ENCODE data around the gene CACNA1S.
A peak's percentile ranks its signal among the peaks of the same experiment; 100 is the strongest.

Gene CACNA1S

DNA sequence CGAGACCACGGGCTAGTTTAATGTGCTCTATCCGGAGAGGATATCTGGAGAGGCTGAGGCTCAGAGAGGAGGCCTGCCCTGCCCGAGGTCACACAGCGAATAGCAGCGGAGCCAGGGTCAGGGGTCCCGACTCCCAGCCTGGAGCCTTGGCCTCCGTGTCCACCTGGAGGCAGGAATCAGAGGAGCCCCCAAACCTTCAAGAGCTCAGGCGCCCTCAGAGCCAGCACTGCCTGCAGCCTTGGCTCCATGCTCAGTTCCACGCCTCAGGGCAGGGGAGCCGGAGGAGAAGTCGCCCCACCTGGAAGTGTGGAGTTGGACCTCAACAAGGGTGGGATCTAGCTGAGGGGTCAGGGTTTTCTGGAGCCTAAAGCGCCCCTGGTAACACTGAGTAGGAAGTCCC is 16.7 kb upstream of the CACNA1S start:
- Mint-ChIP-seq H3K9me3 (peaks cover 3% of the 10 kb centered on the region), H3K36me3 (peaks cover 13% of the 10 kb centered on the region), H3K4me1 (no peaks in the 10 kb centered on the region), H3K27me3 (peaks cover 28% of the 10 kb centered on the region), H3K4me3 (no peak overlapping the region), H3K27ac (no peak overlapping the region)
- ATAC-seq, result no peak

DNA sequence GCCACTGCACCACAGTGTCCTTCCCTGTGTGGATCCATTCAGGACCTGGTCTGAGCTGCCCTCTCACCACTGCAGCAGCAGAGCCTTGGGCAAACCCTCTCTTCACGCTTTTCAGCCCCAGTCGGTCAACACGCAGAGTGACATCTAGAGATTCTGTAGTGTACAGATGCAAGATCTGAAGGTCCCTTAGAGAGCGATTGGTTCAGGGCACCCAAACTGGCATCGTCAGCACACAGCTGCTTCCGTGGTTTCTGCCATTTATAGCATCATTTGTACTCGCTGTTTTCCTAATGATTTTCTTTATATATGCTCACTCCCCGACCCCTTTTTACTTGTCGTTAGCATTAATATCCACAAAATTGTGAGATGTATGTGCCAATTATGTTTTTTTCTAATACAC is 16.2 kb upstream of the CACNA1S start:
- peaks cover 29% of the 10 kb centered on the region for H3K27me3 Mint-ChIP-seq
- H3K4me3 Mint-ChIP-seq, result no peak overlapping the region
- no peaks in the 10 kb centered on the region for H3K4me1 Mint-ChIP-seq
- no peak for ATAC-seq
- peaks cover 10% of the 10 kb centered on the region for H3K36me3 Mint-ChIP-seq
- peaks cover 3% of the 10 kb centered on the region for H3K9me3 Mint-ChIP-seq
- H3K27ac Mint-ChIP-seq, result no peak overlapping the region

DNA sequence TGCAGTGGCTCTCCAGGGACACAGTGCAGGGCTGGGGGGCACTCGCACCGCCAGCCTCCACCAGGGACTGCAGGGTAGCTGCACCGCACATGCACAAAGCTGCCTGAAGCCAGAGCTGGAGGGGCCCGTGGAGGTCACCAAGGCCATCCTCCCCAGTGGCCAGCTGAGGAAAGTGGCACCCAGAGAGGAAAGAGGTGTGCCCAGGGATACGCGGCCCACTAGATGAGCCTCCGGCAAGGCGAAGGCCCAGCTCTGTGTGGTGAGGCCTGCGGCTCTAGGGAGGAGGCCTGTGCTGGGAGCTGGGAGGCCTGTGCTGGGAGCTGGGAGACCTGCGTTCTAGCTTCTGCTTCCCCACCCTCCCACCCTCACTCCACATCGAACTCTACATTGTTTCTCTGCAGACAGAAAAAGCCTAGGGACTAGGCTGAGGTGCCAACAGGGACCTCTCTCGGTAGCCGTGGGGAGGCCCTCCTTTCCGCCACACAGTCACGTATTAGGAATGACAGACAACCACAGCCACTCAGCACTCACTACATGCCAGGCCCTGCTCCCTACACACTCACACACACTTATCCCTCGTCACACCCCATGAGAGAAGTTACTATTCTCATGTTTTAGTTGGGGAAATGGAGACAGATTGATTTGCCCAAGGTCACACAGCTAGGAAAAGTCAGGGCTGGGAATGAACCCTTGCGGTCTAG is 15.7 kb upstream of the CACNA1S start:
- no peak for ATAC-seq
- Mint-ChIP-seq H3K9me3 (peaks cover 3% of the 10 kb centered on the region), H3K4me1 (no peaks in the 10 kb centered on the region), H3K4me3 (no peak overlapping the region), H3K27ac (no peak overlapping the region), H3K36me3 (peaks cover 9% of the 10 kb centered on the region), H3K27me3 (peaks cover 29% of the 10 kb centered on the region)

DNA sequence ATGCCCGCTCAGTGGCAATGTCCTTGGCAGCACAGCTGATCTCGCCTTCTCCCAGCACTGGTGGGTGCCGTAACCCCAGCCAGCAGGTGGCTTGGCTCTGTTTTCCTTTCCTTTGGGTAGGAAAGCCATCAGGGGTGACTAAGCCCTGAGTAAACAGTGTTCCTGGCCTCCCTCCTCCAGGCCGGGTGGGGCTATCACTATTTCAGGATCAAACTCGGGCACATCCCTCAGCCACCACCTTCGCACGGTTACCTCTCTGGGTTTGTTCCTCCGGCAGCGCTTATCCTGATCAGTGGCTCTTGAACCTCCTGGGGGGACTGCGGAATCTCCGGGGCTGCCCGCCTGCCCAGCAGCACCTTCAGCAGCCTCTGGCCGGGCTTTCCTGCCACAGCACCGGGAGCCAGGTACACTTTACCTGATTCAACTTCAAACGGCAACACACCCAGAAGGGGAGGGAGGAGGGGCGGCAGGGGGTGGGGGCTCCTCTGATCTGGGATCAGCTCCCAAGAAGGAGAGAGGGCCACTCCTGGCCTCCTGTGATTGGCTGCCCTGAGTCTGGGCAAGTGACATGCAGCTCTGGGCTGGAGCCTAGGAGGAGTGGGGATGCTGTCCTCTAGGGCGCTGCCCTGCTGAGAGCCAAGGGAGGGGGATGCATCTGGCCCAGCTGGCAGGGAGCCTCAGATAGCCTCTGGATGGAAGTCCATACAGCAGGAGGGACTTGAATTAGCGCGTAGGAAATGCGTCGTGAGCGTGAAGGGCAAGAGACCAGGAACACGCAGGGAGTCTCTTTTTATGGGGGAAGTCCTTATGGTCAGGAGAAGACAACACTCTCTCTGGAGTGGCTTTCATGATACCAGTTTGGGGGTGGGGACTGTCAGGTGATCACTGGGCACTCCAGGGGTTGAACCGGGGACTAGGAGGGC is 14.9 kb upstream of the CACNA1S start, which contains the start of gene ASCL5:
Gene ASCL5 (minus strand): TSS at position 353 of the 923 bp plus-strand sequence. CDS start 11,812 bp downstream, outside the sequence.
- H3K27ac Mint-ChIP-seq, result no peak within 1 kb of the TSS
- H3K36me3 Mint-ChIP-seq, result peaks cover 5% of the 10 kb centered on the region
- peaks cover 29% of the 10 kb centered on the region for H3K27me3 Mint-ChIP-seq
- H3K4me3 Mint-ChIP-seq, result no peak within 1 kb of the TSS
- ATAC-seq, result no peak
- peaks cover 3% of the 10 kb centered on the region for H3K9me3 Mint-ChIP-seq
- H3K4me1 Mint-ChIP-seq, result no peaks in the 10 kb centered on the region

DNA sequence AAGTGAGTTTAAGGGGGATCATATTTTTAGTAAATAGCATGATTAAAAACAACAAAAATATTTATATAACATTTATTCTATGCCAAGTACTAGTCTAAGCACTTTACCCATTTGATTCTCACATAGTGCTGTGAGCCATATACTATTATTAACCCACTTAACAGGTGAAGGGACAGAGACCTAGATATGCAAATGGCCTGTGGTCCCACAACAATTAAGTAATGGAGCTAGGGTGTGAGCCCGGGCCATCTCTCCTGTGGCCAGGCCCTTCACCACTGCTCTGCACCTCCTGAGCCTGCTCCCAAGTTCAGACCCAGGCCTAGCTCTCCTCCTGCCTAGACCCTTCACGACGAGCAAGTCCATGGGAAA is 14.2 kb upstream of the CACNA1S start:
- Mint-ChIP-seq H3K4me1 (no peaks in the 10 kb centered on the region), H3K4me3 (no peak overlapping the region), H3K27ac (no peak overlapping the region), H3K27me3 (peaks cover 29% of the 10 kb centered on the region), H3K36me3 (no peaks in the 10 kb centered on the region), H3K9me3 (peaks cover 3% of the 10 kb centered on the region)
- no peak for ATAC-seq

DNA sequence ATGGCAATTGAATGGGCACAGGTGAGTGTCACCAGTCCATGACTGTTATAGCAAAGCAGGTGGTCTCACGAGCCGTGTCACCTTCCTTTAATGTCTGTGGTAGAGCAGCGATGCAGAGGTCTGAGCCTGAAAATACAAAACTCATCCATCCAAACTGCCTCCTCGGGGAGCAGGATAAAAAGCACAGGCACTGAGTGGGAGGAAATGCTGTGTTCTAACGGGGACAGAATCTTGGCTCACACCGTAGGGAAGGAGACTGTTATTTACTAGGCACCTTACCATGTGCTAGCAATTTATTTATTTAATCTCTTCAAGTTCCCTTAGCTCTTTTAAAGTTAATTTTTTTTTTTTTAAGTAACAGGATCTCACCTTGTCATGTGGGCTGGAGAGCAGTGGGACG is 13.6 kb upstream of the CACNA1S start:
- Mint-ChIP-seq H3K27ac (no peak overlapping the region), H3K4me1 (no peaks in the 10 kb centered on the region), H3K27me3 (peaks cover 29% of the 10 kb centered on the region), H3K9me3 (peaks cover 3% of the 10 kb centered on the region), H3K36me3 (no peaks in the 10 kb centered on the region), H3K4me3 (no peak overlapping the region)
- ATAC-seq, result no peak

DNA sequence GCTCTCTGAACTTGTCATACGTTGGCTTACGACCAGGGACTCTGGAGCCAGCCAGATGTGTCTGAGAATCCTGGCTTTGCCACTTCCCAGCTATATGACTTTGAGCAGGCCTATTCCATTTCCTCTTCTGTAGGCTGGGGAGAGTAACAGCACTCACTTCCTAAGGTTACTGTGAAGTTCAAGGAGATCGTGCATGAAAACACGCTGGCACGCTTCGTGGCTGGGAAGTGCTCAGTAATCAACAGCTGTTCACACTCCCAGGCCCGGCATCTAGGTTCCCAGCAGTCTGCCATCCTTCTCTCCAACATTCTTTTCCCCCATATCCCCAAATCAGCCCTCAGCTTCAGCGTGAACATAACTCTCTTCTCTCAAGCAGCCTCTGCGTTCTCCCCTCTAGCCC is 12.8 kb upstream of the CACNA1S start:
- Mint-ChIP-seq H3K9me3 (peaks cover under 1% of the 10 kb centered on the region), H3K27ac (no peak overlapping the region), H3K27me3 (peaks cover 29% of the 10 kb centered on the region), H3K36me3 (no peaks in the 10 kb centered on the region), H3K4me3 (no peak overlapping the region), H3K4me1 (peaks cover 4% of the 10 kb centered on the region)
- no peak for ATAC-seq

DNA sequence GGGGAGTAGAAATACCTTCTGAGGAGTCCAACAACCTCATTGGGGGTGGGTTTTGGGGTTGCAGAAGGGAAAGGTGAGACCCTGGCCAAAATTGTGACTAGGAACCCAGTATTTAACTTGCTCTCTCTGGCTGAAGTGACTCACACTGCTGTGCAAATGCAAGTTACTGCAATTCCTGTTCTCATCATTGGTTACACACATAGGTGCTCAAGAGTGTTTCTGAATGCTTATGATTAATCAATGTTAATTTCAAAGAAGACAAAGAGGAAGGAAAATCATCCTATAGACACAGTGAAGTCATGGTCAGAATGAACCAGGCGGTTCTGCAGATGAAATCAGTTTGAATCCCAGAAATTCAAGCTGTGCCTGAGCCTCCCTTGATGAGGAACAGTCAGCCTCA is 11.6 kb upstream of the CACNA1S start:
- ATAC-seq, result no peak
- Mint-ChIP-seq H3K9me3 (no peaks in the 10 kb centered on the region), H3K36me3 (no peaks in the 10 kb centered on the region), H3K27me3 (peaks cover 29% of the 10 kb centered on the region), H3K4me1 (peaks cover 11% of the 10 kb centered on the region), H3K27ac (no peak overlapping the region), H3K4me3 (no peak overlapping the region)

DNA sequence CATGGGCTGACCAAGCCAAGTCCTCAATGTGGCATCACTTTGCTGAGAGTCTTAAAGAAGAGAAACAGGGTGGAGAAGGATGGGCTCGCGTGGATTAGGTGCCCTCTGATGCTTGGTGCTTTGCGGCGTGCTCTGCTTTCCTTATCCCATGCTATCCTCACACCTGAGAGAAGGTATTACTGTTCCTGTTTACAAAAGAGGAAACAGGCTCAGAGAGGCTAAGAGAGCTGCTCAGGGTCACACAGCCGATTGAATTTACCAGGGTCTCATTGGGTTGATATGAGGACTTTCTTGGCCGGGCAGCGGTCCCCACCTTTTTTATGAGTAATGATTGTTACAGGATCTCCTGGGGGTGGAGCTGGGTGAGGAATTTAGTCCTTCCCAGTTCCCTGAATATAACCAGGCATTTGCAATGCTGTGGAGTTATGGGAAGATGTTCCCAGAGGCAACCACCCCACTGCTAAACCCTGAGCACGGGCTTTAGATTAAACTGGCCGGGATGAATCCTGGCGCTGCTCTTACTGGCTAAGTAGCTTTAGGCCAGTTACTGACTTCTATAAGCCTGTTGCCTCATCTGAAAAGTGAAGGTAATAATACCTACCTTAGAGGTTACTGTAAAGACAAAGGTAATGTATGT is 10.2 kb upstream of the CACNA1S start:
- Mint-ChIP-seq H3K27ac (no peak overlapping the region), H3K27me3 (peaks cover 33% of the 10 kb centered on the region), H3K4me3 (no peak overlapping the region), H3K36me3 (no peaks in the 10 kb centered on the region), H3K4me1 (peaks cover 11% of the 10 kb centered on the region), H3K9me3 (no peaks in the 10 kb centered on the region)
- no peak for ATAC-seq

DNA sequence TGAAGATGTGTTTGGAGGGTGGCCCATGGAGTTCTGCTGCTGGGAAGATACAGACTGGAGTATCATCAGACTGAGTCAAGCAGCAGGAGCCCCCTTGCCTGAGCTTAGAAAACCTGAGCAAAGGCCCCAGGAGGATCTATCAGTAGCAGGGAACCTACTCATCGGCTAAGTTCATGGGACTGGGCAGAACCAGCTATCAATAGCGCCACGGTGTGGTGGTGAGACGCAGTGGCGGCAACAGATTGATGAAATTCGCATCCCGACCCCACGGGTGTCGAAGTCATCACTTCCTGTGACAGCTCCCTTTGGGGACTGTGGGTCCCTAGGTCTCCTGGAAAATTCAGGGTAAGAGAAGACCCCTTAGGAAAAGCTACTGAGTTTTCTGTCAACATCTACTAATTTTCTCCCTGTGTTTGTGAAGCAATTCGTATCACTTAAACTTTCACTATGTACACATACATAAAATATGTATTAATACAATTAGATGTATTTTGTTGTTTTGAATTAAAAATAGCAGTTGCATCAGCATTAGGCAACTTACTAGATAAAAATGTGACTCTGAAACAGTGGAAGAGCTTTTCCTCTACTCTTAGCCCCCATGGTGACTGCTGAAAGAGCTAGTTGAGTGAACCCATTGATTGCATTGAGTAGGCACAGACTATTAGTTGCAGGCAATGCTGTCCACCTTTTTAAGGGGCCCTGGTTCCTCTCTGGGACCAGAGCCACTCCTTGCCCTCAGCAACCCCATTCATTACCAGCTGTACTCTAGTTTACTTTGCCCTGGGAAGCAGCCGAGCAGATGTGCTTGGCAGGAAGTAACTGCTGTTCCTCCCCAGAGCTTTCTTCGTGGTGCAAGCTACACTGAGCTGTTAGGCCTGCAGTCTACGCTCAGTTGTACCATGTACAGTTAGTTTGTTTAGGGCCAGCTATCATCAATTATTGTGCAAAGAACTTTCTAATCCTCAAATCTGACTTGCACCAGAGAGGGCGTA is 7.3 kb upstream of the CACNA1S start:
- ATAC-seq, result no peak
- Mint-ChIP-seq H3K9me3 (no peaks in the 10 kb centered on the region), H3K36me3 (no peaks in the 10 kb centered on the region), H3K4me1 (peaks cover 15% of the 10 kb centered on the region), H3K27me3 (peaks cover 38% of the 10 kb centered on the region), H3K27ac (no peak overlapping the region), H3K4me3 (no peak overlapping the region)

DNA sequence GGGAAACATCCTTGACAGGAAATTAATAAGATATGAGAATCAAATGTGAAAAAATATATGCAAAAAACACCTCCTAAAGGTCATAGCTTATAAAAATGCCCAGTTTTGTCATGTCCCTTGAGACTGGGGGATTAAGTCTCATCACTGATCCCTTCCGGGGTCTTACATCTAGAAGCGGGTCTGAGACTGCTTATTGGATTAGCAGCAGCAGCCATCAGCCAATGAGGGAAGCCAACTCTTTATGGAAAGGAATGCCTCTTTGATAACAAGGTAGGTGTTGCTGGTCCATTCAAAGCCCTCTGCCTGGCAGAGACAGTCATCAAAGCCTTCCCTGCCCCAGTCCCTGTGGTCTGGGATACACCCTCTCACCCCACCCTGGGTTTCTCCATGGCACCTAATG is 3.9 kb upstream of the CACNA1S start:
- H3K4me3 Mint-ChIP-seq, result no peak overlapping the region

DNA sequence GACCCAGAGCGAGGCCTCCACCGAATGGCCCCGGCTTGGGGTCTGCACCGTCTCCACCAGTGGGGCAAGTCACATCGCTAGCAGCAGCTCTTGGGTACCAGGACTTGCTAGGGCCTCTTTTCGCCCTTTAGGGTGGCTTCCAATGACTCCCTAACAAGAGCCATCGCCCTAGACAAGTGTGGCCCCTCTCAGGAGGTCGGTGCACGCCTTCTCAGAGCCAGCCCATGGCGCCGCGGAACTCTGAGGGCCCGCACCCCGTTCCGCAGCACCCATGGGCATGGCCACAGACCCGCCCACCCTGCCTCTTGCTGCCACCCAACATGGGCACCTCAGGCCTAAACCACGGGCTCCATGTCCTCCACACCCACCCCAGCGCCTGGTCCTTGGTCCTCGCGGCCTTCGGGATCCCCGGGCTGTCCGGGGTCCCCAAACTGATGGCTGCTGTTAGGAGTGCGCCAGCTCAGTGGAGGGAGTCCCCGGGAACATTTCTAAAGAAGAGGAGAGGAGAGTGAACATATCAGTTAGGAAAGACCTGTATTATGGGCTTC is 3.2 kb upstream of the CACNA1S start:
- peaks cover 22% of the 10 kb centered on the region for H3K4me1 Mint-ChIP-seq
- no peak overlapping the region for H3K4me3 Mint-ChIP-seq
- no peak for ATAC-seq
- no peak overlapping the region for H3K27ac Mint-ChIP-seq
- no peaks in the 10 kb centered on the region for H3K9me3 Mint-ChIP-seq
- H3K36me3 Mint-ChIP-seq, result no peaks in the 10 kb centered on the region
- H3K27me3 Mint-ChIP-seq, result peaks cover 57% of the 10 kb centered on the region

More for the DNA sequence above, 3.9 kb upstream of the CACNA1S start:
- Mint-ChIP-seq H3K27me3 (peaks cover 57% of the 10 kb centered on the region), H3K36me3 (no peaks in the 10 kb centered on the region), H3K4me1 (peaks cover 22% of the 10 kb centered on the region), H3K9me3 (no peaks in the 10 kb centered on the region), H3K27ac (no peak overlapping the region)
- ATAC-seq, result no peak

DNA sequence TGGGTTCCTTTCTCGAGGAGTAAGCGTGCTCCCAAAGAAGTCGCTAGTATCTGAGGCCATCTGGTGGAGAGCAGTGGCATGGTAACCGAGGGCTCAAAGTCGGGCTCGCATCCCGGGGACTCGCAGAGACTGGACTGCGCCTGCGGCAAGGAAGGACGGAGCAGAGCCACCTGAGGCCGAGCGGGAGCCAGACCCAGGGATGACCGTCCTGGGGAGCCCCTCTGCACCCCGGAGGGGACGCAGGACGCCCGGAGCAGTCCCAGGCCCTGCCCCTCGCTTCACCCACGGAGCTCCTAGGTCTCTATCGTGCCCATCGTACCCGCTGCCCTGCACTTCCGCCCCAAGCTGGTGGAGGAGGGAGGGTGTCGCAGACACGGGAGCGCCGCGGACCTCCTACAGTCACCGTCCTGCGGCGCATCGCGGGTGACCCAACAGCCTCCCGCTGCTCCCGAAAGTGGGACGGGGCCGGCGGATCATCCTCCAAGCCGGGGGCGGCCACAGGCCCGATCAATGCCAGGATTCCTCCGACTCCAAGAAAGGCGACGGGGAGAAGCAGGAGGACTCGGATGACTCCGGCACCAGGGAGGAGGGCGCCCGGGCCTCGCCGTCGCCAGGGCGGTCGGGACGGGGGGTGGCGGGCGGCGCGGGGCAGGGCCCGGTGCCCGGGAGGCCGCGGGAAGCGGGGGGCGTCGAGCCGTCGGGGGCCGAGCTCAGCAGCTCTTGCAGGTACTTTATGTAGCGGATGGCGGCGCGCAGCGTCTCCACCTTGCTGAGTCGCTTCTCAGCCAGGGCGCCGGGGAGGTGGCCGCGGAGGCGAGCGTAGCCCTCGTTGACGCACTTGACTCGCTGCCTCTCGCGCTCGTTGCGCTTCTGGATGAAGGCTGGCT is 2.3 kb upstream of the CACNA1S start:
- Mint-ChIP-seq H3K4me1 (peaks cover 12% of the 10 kb centered on the region), H3K27me3 (peaks cover 57% of the 10 kb centered on the region), H3K4me3 (peak overlapping the region; percentile 67), H3K27ac (peak overlapping the region; percentile 69), H3K9me3 (no peaks in the 10 kb centered on the region), H3K36me3 (no peaks in the 10 kb centered on the region)
- peak; percentile 84 for ATAC-seq

All from stimulated activated memory B cell treated with anti-CD40 and anti-IgM and Interleukin-4, amounts not matched to agents 10 μg/mL and 1 μg/mL and 100 μg/mL, for 72 hours (primary cell).